GM12878 (cell line): ENCODE measurements around the gene SCYGR2. TPM values are rescaled to one million over a fixed set of nuclear protein-coding genes. Genes with fewer than 3 reads are reported as not detected.

Source experiments
- ATAC-seq: fragments of 200-7000 bp; cut with Tn5 transposase; 3 replicates; pipeline ENCODE4 v1.9.1; 2020; ENCODE audit warnings: mild to moderate bottlenecking, moderate library complexity
- BruUV-seq: library from RNA; stranded (reverse); fragments of 400-500 nt; replicated peaks from 2 replicates; lab custom pipeline; 2021; lab: Mats Ljungman, UMichigan
- CTCF ChIA-PET: fragments of 300-600 bp; sonication (Branson Sonifier 250); formaldehyde crosslinking; extraction: SDS; loops from one replicate; lab custom pipeline; 2021; ENCODE audit warnings: inconsistent platforms; lab: Yijun Ruan, JAX
- POLR2A ChIA-PET: fragments of 350-600 bp; formaldehyde crosslinking; extraction: SDS; loops from one replicate; lab custom pipeline; 2021; ENCODE audit warnings: inconsistent platforms; lab: Charles Lee
- RAD21 ChIA-PET: fragments of 300-600 bp; sonication (Branson Sonifier 250); formaldehyde crosslinking; loops from one replicate; lab custom pipeline; 2023; ENCODE audit warnings: antibody characterized with exemption; ENCODE audit not compliant: unreplicated experiment; lab: Charles Lee
- SMC1A ChIA-PET: fragments of 300-600 bp; sonication (Branson Sonifier 250); formaldehyde crosslinking; loops from one replicate; lab custom pipeline; 2023; ENCODE audit not compliant: unreplicated experiment, uncharacterized antibody; lab: Charles Lee
- DNase-seq: peaks from one replicate; pipeline ENCODE4 v3.0.0-alpha.2; 2011; ENCODE audit warnings: low read depth, low spot score
- FAIRE-seq: peaks from 3 replicates; lab custom pipeline; 2011; peaks lifted over from hg19 to GRCh38; lab: Jason Lieb, UNC
- H2AFZ ChIP-seq: 2 replicates; pipeline ENCODE4 v1.6.0; 2011; ENCODE audit warnings: low read depth, low read length, control low read depth; ENCODE audit not compliant: control insufficient read depth
- H3K27ac ChIP-seq: 2 replicates; pipeline ENCODE4 v1.5.1; 2011; ENCODE audit warnings: control low read depth; ENCODE audit not compliant: control insufficient read depth, insufficient read depth
- H3K27me3 ChIP-seq, 2 experiments: replicated peaks in 1 of 2; 2 replicates each; pipeline versions ENCODE4 v1.6.0 to v1.6.1; 2011; ENCODE audit warnings: low read length in 1 of 2; ENCODE audit not compliant: control insufficient read depth in 2 of 2, insufficient read depth in 2 of 2
- H3K36me3 ChIP-seq, 2 experiments: 2 replicates each; pipeline ENCODE4 v1.5.1; 2011; ENCODE audit warnings: low read length in 1 of 2; ENCODE audit not compliant: control insufficient read depth in 2 of 2, insufficient read depth in 2 of 2
- H3K4me1 ChIP-seq: 2 replicates; pipeline ENCODE4 v1.6.1; 2011; ENCODE audit warnings: mild to moderate bottlenecking, low read length, moderate library complexity, mixed read lengths; ENCODE audit not compliant: control insufficient read depth, insufficient read depth
- H3K4me2 ChIP-seq: 2 replicates; pipeline ENCODE4 v1.6.0; 2011; ENCODE audit warnings: control low read depth; ENCODE audit not compliant: control insufficient read depth, insufficient read depth
- H3K4me3 ChIP-seq: fragments of 200-600 bp; sonication (generic); 2 replicates; pipeline ENCODE4 v1.5.1; 2016
- H3K79me2 ChIP-seq: 2 replicates; pipeline ENCODE4 v1.6.0; 2011; ENCODE audit warnings: low read length; ENCODE audit not compliant: control insufficient read depth, insufficient read depth
- H3K9ac ChIP-seq: 2 replicates; pipeline ENCODE4 v1.8.0; 2011; ENCODE audit warnings: low read length, control low read depth, mixed read lengths; ENCODE audit not compliant: control insufficient read depth, insufficient read depth
- H3K9me3 ChIP-seq: replicated peaks from 3 replicates; pipeline ENCODE4 v1.5.1; 2011; ENCODE audit warnings: mild to moderate bottlenecking, low read length; ENCODE audit not compliant: control insufficient read depth, insufficient read depth
- H4K20me1 ChIP-seq: 2 replicates; pipeline ENCODE4 v1.6.0; 2011; ENCODE audit not compliant: control insufficient read depth, insufficient read depth
- ASH2L ChIP-seq: fragments of 300-600, 200-600 bp; sonication (generic); IDR thresholded peaks from 2 replicates; pipeline ENCODE4 v1.6.1; 2017; ENCODE audit warnings: low read depth, mild to moderate bottlenecking, borderline replicate concordance
- CBFB ChIP-seq: IDR thresholded peaks from 2 replicates; pipeline ENCODE4 v1.6.1; 2016; ENCODE audit warnings: antibody characterized with exemption, low read depth
- EP300 ChIP-seq, 2 experiments: fragments of 150-350 bp in 1 of 2; IDR thresholded peaks; 2 replicates each; pipeline ENCODE4 v1.6.1; 2011 to 2012; ENCODE audit warnings: low read depth in 2 of 2, low read length in 2 of 2, borderline replicate concordance in 1 of 2, improper control_type of control experiment in 1 of 2, inconsistent platforms in 1 of 2; ENCODE audit not compliant: control insufficient read depth in 1 of 2
- FOS ChIP-seq: IDR thresholded peaks from 3 replicates; pipeline ENCODE4 v1.6.1; 2011; ENCODE audit warnings: borderline replicate concordance; ENCODE audit not compliant: insufficient read length; ENCODE audit errors: extremely low read depth
- FOXM1 ChIP-seq: IDR thresholded peaks from 2 replicates; pipeline ENCODE4 v1.6.1; 2012; ENCODE audit warnings: low read depth, mild to moderate bottlenecking, inconsistent platforms, low read length, moderate library complexity
- HDAC6 ChIP-seq: fragments of 200-600 bp; sonication (generic); IDR thresholded peaks from one replicate; pipeline ENCODE4 v1.8.0; 2017; ENCODE audit warnings: antibody characterized with exemption; ENCODE audit not compliant: unreplicated experiment
- MTA2 ChIP-seq: fragments of 450-650 bp; IDR thresholded peaks from 2 replicates; pipeline ENCODE4 v1.6.1; 2016; ENCODE audit warnings: low read depth, mild to moderate bottlenecking, moderate library complexity
- POLR2AphosphoS5 ChIP-seq: IDR thresholded peaks from 2 replicates; pipeline ENCODE4 v1.6.1; 2011; ENCODE audit warnings: mild to moderate bottlenecking, low read length, inconsistent platforms
- SREBF2 ChIP-seq: IDR thresholded peaks from 2 replicates; pipeline ENCODE4 v1.6.1; 2012; ENCODE audit warnings: mild to moderate bottlenecking, low read length
- SRF ChIP-seq, 2 experiments: IDR thresholded peaks; 2 replicates each; pipeline ENCODE4 v1.6.1; 2011; ENCODE audit warnings: low read depth in 2 of 2, low read length in 2 of 2, mild to moderate bottlenecking in 1 of 2, moderate library complexity in 1 of 2
- WGBS: methylation state at CpG from one replicate; pipeline ENCODE4 v1.1.6; 2016; ENCODE audit warnings: low lambda C conversion rate; ENCODE audit not compliant: insufficient replicate concordance, insufficient coverage; ENCODE audit errors: missing lambda C conversion rate; 5-methylcytosine and 5-hydroxymethylcytosine counted together
- in situ Hi-C: fragments of 300-500 bp; cut with MboI; formaldehyde crosslinking; loops from 9 replicates; pipeline ENCODE4 v1.14.3; 2018; ENCODE audit warnings: mixed read lengths
- intact Hi-C: fragments of 100-400 bp; cut with micrococcal nuclease; formaldehyde crosslinking; loops from one replicate; pipeline ENCODE4 v1.14.2; 2022; ENCODE audit not compliant: unreplicated experiment
- polyA plus RNA-seq, 11 experiments: library from polyadenylated mRNA; depleted of rRNA in 4 of 11; unstranded in 6 of 11; stranded (reverse) in 5 of 11; fragments of >200 nt; fragmentation: Nextera tagmentation in 4 of 11; fragmentation: Illumina TruSeq in 1 of 11; extraction: Ambion mirVana in 4 of 11; extraction: Trizol in 1 of 11; gene quantifications; 1 replicate in 1 of 11; 2 replicates in 10 of 11; pipeline versions ENCODE4 v1.2.1 to v1.2.3, GENCODE V29; 2011 to 2016; ENCODE audit warnings: inconsistent platforms in 2 of 11, missing spikeins in 2 of 11, low read depth in 1 of 11
- total RNA-seq, 4 experiments: library from RNA; depleted of rRNA in 3 of 4; stranded (reverse); fragments of >200 nt in 3 of 4; fragmentation: Illumina TruSeq in 1 of 4; extraction: Trizol in 1 of 4; gene quantifications; 2 replicates each; pipeline versions ENCODE4 v1.2.1 to v1.2.3, GENCODE V29; 2013 to 2021

The SCYGR2 gene
- total and polyA plus RNA-seq, 10 of the 15 experiments (the other 5 are each of a cell fraction or from before 2014, with no cell fraction given) = not detected

DNA sequence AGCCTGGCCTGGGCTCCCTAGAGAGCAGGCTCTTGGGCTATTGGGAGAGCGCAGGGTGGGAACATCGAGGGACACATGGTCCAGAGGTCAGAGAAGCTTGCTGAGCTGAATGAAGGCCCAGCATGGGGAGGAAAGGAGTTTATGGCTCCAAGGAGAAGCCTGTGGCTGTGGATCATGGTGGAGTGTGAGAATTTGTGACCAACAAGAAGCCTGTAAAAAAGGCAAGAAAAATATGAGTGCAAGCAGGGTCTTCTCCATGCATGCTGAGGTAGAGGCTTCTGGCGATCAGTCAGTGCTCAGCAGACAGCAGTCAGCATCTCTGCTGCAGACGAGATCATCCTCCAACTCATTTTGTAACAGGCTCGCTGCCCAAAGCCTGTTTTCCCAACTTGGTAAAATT is 17.2 kb downstream of the SCYGR2 start (continued):
- no peak for TF ChIP-seq FOS
- TF ChIP-seq CBFB = no peak
- no peak for TF ChIP-seq HDAC6

DNA sequence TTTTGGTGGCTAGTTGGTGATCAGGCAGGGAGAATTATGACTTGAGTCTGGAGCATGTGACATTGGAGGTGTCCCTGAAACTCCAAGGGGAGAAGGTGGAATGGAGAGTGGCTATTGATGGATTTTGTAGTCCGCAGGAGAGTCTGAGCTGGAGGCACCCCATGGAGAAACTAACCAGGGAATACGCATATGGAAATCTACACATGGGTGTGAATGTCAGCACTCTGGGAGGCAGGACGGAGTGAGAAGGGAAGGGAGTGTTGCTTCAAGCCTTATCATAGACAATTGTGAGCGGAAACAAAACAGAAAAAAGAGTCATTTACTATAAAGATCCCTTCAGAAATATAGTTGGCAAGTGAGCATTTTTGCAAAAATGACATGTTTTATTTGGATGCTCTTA is 17.9 kb downstream of the SCYGR2 start:
- CTCF ChIA-PET = no interaction called here
- BruUV-seq = no TSS peak
- RAD21 ChIA-PET = no interaction called here
- H3K4me3 ChIP-seq = no peak overlapping the region
- DNase-seq = no peak
- no peak overlapping the region for H3K9ac ChIP-seq
- H3K4me2 ChIP-seq = no peak overlapping the region
- SMC1A ChIA-PET = no interaction called here
- no peak overlapping the region for H2AFZ ChIP-seq
- H3K36me3 ChIP-seq = no peaks in the 10 kb centered on the region
- peaks cover 5% of the 10 kb centered on the region; the same call in 1 of the 2 replicates for H3K4me1 ChIP-seq
- H3K27ac ChIP-seq = no peak overlapping the region
- ATAC-seq = no peak
- in situ Hi-C loops (no loop called here), intact Hi-C loops (no loop called here)
- no peaks in the 10 kb centered on the region for H3K9me3 ChIP-seq
- no peaks in the 10 kb centered on the region for H3K79me2 ChIP-seq
- 56% methylated on average over 4 of the region's 4 CpGs for WGBS
- POLR2A ChIA-PET = no interaction called here
- H3K27me3 ChIP-seq = no peaks in the 10 kb centered on the region
- no peak for TF ChIP-seq FOXM1
- TF ChIP-seq SRF (IDR thresholded peaks at IDR 0.05; ENCODE audit: low read depth in 2 of 2, low read length in 2 of 2) = no peak
- no peak for TF ChIP-seq POLR2AphosphoS5
- TF ChIP-seq ASH2L = no peak
- no peak for TF ChIP-seq SREBF2
- no peak for TF ChIP-seq MTA2
- no peak for TF ChIP-seq EP300 (IDR thresholded peaks at IDR 0.05; ENCODE audit: borderline replicate concordance in 1 of 2, control insufficient read depth in 1 of 2, low read depth in 2 of 2, low read length in 2 of 2)
- no peak for FAIRE-seq
- H4K20me1 ChIP-seq = no peaks in the 10 kb centered on the region
